ENCODE results near the gene SYMPK.
A peak's percentile ranks its signal among the peaks of the same experiment; 100 is the strongest.

SYMPK gene

DNA sequence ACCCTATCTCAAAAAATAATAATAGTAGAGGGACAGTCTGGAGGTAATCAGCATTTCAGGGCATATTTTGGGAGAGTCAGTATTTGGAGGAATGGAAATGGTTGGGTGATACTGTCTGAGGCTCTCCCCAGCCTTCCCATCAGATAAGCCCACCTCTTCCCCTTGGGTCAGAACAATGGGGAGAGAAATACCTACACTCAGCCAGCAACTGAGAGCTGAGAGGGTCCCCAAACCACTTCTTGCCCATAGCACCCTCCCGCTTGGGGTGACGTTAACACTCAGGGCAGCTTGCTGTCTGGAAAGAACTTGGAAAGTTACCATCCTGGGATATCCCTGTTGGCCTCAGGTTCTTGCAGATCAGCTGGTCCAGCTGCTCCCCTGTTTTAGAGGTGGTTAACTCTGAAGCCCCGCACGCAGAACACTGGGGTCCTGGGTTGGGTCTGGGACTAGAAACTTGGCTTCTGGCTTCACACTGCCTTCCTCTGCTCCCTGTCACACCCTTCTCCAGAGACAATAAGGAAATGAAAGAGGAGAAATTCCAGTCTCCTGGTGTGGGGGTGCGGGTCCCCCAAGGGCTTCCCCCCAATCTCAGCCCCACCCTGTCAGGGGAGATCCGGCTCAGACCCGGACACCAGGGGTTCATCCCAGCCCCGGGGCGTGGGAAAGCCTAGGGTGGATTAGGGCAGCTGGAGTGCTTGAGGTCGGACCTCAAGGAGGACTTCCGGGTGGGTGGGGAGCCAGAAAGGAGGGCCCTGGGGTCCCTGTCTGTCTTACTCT is 3.6 kb upstream of the SYMPK start:
- DNase-seq (ENCODE audit: low read depth), result no peak

DNA sequence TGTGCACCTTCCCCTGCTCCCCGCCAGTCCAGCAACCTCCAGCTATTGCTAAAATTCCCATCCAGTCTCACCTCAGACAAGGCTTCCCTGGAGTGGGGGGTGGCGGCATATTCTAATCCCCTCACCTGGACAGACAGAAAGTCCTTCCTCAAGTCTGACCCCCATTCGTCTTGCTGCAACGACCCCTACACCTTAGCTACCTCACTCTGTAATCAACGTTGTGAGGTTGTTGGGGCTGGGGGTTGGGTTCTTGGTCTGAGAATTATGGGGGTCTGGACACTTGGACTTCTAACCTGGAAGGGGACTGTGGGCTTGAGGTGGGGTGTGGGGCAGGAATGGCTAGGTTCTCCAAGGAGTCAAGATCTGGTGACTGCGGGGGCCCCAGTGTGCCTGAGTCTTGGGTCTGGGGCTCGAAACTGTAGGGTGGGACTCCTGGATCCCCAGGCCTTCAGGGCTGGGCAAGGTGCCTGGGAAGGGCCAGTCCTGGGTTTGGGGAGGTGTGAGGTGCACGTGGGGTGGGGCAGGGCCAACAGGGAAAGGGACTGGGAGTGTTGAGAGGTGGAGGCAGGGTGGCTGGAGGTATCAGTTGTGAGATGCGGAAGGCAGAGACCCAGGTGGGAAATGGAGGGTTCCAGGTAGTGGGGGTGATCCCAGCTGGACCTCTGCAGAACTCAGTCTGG is 2.5 kb upstream of the SYMPK start:
- no peak for DNase-seq (ENCODE audit: low read depth)

DNA sequence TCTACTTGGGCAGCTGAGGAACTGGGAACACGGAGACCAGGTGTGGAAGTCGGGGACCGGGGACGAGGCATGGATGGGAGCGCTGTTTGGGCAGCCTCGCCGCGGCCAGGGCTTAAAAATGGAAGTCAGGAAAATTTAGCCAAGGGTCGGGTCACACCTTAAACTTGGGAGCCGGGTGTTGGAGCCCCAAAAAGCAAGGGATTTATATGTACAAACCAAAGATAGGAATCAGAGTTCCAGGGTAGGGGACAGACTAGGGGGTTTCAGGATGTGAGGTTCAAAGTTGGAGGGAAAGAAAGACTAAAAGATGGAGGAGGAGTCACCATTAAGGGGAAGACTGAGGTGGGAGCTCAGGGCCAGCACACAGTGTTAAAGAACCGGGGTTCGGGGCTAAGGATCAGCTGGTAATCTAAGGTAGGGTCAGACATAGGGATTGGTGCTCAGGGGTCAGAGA is 1.7 kb upstream of the SYMPK start:
- no peak for DNase-seq (ENCODE audit: low read depth)

DNA sequence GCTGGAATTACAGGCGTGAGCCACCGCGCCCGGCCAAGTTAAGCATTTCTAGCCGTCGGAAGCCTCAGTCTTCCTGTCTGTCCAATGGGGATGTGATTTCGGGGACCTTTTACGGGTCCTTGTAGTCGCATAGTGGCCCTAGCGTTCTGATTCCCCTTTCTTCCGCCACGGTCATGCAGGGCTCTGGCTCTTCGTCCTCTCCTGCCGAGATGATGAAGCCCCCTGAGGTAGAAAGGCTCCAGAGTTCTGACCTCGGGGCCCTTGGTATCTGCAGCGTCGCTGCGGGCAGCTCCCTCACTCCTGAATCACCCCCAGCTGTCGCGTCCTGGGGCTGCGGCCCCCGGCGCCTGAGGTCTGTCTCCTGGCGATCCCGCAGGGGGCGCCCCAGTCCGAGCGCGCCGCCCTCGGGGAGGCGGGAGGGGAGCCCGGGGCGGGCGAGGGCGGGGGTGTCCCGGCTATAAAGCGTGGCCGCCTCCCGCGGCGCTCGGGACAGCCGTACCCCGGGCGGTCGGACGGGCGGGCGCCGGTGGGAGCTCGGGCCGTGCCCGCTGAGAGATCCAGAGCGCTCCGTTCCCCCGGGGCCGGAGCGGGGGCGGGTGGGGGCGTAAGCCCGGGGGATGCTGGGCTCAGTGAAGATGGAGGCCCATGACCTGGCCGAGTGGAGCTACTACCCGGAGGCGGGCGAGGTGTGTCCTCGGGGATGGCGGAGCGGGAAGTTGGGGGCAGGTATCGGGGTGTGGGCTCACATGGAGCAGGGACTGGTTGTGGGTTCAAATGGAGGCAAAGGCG is 1.1 kb upstream of the SYMPK start, which contains the start of gene FOXA3:
Gene FOXA3 (plus strand): TSS at position 487 of the 789 bp plus-strand sequence. CDS start 131 bp downstream, at position 618.
- peak; percentile 34 for DNase-seq (ENCODE audit: low read depth)

DNA sequence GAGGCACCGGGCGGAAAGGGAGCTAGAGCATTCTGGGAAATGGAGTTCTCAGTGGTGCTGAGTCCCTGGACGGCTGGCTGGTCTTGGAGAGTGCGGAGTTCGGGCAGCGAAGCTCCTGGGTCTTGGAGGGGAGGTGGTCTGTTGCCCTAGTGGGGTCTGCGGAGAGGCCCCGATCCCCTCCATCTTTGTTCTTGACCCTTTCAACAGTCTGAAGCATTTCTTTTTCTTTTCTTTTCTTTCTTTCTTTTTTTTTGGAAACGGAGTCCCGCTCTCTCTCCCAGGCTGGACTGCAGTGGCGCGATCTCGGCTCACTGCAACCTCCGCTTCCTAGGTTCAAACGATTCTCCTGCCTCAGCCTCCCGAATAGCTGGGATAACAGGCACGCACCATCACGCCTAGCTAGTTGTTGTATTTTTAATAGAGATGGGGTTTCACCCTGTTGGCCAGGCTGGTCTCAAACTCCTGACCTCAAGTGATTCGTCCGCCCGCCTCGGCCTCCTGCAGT is 440 bp upstream of the SYMPK start:
- no peak for DNase-seq (ENCODE audit: low read depth)

DNA sequence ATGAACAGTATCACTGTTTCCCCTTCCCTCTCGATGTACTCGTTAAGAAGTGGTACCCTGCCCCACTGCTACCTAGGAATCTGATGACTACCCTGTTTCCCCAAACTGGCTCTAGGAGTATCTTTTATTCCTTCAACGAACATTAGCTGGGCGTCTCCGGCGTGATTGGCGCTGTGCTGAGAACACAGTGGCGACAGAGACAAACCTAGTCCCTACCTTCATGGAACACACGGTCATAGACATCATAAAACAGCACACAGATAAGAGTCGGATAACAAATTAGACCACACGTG is 730 bp downstream of the SYMPK start:
- no peak for DNase-seq (ENCODE audit: low read depth)

DNA sequence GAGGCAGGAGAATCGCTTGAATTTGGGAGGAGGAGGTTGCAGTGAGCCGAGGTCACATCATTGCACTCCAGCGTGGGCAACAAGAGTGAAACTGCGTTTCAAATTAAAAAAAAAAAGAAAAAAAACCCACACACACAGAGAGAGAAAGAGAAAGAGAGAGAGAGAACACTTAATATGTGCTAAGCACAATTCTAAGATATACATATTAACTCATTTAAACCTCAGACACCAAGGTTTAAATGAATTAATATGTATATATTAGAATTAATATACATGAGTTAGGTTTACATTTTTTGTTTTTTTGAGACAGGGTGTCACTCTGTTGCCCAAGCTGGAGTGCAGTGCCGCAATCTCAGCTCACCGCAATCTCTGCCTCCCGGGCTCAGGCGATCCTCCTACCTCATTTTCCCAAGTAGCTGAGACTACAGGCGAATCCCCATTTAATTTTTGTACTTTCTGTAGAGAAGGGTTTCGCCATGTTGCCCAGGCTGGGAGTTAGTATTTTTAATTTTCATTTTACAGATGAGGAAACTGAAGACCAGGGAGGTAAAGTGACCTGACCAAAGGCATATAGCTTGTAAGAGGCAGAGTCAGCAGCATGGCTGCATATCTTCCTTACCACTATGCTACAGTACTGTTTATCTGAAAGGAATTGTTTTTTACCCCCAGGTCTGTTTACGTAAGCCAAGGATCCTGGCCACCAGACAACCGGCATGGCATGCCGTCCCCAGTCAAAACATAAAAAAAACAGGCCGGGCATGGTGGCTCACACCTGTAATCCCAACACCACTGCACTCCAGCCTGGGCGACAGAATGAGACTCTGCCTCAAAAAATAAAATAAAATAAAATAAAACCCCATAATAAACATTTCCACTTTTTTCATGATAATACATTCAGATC is 2.3 kb downstream of the SYMPK start:
- no peak for DNase-seq (ENCODE audit: low read depth)

DNA sequence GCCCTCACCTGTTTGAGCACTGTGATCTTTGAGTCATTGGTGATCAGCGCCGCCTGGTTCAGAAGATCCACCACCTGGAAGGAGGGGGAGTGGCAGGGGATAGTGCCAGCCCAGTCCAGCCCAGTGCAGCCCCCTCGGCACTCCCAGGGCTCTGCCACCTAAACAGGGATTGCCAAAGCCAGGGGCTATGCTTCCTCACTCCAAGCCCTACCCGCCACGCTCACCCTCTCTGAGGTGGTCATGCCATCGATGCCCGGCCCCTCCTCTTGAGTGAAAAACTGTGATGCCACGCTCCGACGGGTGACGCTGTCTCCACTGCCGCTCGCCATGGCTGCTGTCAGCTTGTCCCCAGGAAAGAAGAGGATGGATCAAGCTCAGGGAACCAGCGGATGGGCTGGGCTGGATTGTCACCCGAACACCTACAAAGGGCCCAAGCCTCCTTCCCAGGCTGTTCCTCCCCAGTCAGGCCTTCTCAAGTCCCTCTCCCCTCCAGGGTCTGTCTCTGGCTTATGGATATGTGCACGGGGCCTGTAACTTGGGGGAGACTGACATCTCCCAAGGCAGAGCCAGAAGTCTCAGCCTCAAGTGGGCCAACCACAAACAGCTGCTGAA is 8.7 kb downstream of the SYMPK start:
- DNase-seq (ENCODE audit: low read depth), result no peak

DNA sequence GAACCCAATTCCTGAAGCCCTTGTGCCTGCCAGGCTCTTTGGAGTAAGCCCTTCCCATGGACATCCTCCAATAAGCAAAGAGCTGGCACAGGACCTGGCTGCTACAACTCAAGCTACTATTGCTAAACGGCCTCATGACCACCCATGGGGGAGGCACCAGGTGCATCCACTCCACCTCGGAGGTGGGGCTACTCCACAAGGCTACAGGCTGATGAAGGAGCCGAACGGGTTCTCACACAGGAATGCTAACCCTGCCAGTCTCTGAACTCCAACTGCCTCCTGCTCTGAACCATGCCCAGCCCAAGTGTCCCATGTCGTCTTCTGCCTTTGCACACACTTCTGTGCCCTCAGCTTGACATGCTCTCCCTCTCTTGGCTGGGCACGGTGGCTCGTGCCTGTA is 10.0 kb downstream of the SYMPK start:
- no peak for DNase-seq (ENCODE audit: low read depth)

DNA sequence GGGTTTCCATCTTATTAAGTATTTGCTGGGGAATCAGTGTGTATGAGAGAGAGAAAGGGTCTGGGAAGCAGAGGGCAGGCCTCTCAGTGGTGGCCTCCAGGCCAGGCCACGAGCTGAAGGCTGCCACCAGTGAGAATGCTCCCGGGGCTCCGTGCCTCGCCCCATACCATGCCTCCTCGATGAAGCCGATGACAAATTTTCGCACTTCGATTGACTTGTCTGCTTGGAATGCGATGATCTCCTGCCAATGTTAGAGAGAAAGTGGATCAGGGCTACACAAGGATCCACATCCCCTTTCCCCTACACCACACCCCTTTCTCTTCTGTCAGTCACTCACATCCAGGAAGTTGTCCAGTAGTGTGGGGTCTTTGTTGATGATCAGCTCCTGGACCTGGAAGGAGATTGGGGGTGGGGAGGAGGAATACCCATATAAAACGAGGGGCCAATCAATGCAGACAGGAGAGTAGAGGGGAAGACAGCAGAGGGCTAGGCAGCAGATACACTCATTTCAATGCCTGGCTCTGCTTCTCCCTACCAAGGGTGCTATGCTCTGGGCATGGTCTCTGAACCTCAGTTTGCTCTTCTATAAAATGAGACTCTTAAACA is 10.7 kb downstream of the SYMPK start:
- no peak for DNase-seq (ENCODE audit: low read depth)

DNA sequence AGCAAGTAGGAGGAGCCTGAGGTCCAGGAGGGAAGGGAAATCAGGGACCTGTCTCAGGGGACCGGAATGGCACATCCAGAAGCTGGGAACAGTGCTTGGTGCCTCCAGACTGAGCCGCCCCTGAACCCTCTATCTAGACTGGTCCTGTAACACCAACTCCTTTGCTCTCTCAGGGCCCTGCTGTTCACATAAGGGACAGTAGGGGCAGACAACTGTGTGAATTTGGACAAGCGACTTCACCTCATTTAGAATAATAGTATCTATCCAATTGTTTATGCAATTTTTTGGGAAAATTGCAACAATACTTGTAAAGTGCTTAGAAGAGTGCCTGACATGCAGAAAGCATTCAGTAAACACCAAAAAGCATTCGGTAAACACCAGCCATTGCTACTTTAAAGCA is 14.0 kb downstream of the SYMPK start:
- DNase-seq (ENCODE audit: low read depth), result no peak

DNA sequence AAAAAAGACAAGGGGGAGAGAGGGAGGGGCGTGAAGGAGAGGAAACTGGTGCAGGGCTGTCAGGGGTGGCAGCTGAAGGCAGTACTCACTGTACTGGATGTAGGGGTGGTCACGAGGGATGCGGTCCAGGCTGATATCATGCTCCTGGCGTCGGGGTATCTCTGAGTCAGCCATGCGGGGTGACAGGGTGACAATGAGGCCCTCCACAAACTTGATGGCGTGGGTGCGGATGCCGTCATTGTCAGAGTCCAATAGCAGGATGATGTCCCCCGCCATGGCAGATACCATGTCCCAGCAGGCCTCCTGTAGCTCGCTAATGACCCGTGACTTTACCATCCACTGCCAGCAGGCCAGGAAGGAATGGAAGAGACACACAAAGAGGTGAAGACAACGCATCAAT is 15.3 kb downstream of the SYMPK start:
- DNase-seq (ENCODE audit: low read depth), result no peak

DNA sequence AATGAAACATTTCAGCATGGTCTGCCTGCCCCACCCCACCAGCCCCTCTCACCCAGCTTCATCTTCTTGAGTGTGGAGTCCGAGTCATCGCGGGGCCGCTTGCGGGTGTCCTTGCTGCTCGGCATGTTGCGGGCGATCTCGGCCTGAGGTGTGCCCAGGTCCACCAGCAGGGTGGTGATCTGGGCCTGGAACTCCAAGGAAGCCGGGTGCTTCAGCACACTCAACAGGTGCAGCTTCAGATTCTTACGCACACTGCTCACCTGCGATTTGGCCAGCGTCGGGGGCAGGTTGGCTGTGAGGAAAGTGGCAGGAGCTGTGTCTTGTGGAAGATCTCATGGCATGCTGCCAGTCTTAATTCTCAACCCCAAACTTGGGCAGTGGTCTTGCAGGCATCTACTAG is 20.7 kb downstream of the SYMPK start:
- DNase-seq (ENCODE audit: low read depth), result no peak

DNA sequence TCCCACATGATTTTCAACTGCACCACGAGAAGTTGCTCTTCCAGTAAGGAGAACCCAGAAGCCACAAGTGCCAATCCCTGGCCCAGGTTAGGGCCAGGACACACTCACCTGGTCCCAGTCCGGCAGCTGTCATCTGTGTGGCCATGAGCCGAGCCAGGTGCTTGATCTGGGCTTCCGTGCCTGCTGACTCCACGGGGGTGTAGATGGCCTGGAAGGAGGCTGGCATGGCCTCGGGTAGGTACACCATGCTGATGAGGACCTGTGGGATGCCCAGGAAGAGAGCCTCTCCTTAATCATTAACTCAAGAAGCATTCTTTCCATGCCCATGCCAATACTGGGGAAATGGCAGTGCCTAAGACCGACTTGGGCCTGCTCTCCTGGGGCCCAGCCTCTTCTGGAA is 28.0 kb downstream of the SYMPK start:
- DNase-seq (ENCODE audit: low read depth), result no peak

DNA sequence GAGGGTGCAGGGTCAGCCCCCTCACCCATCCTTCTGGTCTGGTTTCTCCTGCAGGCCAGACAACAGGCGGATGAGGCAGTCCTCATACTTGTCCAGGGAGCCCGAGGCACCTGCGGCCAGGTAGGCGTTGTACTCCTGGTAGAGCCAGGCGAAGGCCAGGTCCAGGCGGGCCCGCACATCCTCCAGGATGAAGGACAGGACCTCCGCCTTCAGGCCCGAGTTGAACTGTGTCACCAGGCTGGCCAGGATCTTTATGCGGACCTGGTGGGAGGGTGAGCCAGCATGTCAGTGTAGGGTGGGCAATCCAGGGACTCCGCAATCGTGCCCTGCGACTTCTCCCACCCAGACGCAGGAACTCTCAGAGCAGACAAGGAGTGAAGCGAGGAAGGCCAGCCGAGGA is 34.0 kb downstream of the SYMPK start:
- no peak for DNase-seq (ENCODE audit: low read depth)

DNA sequence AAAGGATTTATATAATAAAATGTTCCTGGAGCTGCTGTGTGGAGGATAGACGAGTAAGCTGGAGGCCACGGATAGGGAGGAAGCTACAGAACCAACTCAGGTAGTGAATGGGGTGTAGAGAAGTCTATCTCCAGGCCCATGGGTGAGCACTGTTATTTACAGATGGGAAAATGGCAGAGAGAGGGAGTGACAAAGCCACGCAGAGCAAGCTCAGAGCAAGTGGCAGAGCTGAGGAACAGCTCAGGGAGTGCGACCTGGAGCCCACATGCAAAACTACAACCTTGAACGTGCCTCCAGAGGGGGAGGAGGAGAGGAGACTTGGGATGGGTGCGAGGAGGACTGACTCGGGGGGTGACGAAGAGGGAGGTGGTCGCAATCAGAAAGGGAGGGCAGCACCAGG is 34.4 kb downstream of the SYMPK start:
- DNase-seq (ENCODE audit: low read depth), result no peak

DNA sequence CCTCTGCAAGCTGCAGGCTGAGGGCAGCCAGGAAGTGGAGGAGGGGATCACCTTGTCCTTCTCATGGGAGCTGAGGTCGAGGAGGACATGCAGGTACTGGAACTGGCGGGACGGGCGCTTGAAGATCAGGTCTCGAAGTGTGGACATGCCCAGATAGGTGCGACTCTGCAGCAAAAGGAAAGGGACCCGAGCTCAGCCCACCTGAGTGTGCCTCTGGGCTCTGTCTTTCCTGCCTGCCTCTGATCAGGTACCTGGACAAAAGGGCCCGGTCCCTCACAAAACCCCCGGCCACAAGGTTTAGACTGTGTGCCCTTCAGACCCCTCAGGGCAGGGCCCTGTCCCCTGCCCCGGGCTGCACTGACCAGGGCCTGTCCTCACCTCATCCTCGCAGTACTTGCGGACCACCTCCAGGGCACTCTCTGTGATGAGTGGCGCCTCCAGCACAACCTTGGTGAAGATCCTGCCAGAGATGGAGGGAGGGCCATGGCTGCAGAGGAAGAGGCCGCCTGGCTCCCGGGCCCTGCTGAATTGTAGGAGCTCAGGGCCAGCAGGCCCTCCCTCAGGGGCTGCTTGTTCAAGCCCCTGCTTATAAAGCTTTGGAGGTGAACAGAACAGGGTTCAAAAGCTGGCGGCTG is 35.4 kb downstream of the SYMPK start:
- DNase-seq (ENCODE audit: low read depth), result no peak

DNA sequence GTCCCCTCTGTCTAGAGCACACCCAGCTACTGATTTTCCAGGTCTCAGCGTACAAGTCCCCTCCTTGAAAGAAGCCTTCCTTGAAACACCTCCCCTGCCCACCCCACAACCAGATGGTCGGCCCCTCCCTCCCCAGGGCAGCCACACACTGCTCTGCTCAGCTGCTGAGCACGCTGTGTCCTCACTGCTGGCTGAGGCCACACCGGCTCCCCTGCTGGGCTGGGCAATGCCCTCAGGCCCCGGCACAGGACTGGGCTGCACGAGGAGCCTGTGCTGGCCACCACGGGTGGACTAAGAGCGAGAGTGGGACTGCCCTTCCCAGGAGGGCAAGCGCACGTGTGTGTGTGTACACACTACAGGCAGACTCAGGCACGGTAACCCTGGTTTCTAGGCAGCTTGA is 36.0 kb downstream of the SYMPK start:
- no peak for DNase-seq (ENCODE audit: low read depth)

DNA sequence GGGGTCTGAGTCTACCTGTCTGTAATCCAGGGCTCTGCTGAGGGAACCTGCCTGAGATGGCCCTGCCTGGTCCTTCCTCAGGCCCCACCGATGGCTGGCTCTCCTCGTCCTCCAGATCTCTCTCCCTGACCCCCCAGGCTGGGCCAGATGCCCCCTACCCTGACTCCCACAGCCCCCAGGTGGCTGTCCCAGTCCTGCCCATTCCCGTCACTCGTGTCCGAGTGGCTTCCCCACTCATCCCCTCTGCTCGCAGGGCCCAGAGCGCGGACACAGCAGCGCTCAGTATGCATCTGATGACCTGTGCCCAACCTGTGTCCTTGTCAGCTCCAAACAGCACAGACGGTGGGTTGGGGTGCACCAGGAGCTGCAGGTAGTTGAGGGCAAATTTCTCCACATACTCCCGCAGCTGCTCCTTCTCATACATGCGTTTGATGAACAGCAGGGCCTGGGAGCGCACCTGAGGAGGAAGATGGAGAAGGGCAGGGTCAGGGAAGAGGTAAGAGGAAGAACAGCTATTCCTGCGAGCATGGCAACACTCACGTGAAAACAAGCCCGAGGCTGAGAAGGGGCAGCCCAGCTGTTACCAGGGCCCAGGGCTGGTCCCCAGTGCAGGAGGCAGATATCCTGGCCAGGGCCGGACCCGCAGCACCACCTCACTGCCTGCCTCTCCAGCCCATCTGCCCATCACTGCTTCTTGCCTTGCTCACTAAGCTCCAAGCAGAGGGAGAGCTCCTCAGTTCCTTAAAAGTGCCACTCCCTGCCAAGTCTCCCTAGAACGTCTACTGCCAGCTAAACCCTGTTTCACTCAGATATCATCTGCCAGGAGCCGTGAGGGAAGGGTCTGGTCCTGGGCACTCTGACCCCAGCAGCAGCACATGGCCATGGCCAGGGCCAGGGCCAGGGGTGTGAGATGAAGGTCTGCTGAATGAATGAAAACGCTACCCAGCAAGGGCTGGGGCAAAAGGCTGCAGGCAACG is 36.7 kb downstream of the SYMPK start:
- no peak for DNase-seq (ENCODE audit: low read depth)
